Neural crest cell (in vitro differentiated cells): ENCODE measurements around the gene ATP6V0D1. TPM values are rescaled to one million over a fixed set of nuclear protein-coding genes. Genes with fewer than 3 reads are reported as not detected.

Source experiments
- DNase-seq: peaks from one replicate; pipeline ENCODE4 v3.0.0; 2021; ENCODE audit warnings: low read depth, mixed read lengths, low spot score
- H3K27ac Mint-ChIP-seq: one replicate; pipeline ENCODE4 v1.8.0; 2021; ENCODE audit warnings: mild to moderate bottlenecking, mixed read lengths; ENCODE audit not compliant: unreplicated experiment
- H3K27me3 Mint-ChIP-seq: 2 replicates; pipeline ENCODE4 v1.8.0; 2021; ENCODE audit warnings: low read depth, mild to moderate bottlenecking, mixed read lengths
- H3K36me3 Mint-ChIP-seq: 2 replicates; pipeline ENCODE4 v1.8.0; 2021; ENCODE audit warnings: low read depth, mild to moderate bottlenecking, mixed read lengths
- H3K4me1 Mint-ChIP-seq: 2 replicates; pipeline ENCODE4 v1.8.0; 2021; ENCODE audit warnings: mixed read lengths
- H3K4me3 Mint-ChIP-seq: one replicate; pipeline ENCODE4 v1.8.0; 2021; ENCODE audit warnings: mild to moderate bottlenecking, mixed read lengths
- H3K9me3 Mint-ChIP-seq: 2 replicates; pipeline ENCODE4 v1.8.0; 2021; ENCODE audit warnings: mixed read lengths
- total RNA-seq: library from RNA; stranded (reverse); gene quantifications from 2 replicates; pipeline ENCODE4 v1.2.1, GENCODE V29; 2021
- TF ChIP-seq, protein P1 (sequence below): fragments of 200-600 bp; sonication (generic); conservative IDR thresholded peaks from 2 replicates; pipeline ENCODE4 v1.5.0; 2021; ENCODE audit warnings: antibody characterized with exemption, mild to moderate bottlenecking

Gene ATP6V0D1
- total RNA-seq, 1 donor from 2014 or later: 54.7 TPM

DNA sequence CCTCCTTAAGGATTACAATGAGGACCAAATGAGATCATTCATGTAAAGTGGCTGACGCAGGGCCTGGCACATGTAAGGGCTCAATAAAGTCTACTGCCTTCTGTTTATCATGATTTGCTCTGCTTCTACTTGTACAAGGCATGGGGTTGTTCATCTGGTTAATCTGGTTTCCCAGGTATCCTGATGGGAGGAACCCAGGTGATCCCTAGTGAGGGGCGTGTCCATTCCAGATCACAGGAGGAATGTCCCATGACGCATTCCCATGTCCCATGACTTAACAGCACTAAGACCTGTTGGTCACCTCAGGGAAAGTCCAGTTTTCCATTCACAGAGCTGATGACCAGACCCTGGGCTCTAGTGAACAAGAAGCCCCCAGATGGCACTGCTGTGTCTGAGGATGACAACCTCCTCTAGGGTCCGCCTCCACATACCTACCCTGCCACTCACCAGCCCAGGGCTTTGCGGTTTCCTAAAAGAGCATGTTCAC, 76.2 kb downstream of the ATP6V0D1 start:
- no peaks in the 10 kb centered on the region for H3K36me3 Mint-ChIP-seq
- H3K4me1 Mint-ChIP-seq: peaks cover 18% of the 10 kb centered on the region
- no peak overlapping the region for H3K4me3 Mint-ChIP-seq
- no peak for DNase-seq
- TF ChIP-seq, protein P1, sequence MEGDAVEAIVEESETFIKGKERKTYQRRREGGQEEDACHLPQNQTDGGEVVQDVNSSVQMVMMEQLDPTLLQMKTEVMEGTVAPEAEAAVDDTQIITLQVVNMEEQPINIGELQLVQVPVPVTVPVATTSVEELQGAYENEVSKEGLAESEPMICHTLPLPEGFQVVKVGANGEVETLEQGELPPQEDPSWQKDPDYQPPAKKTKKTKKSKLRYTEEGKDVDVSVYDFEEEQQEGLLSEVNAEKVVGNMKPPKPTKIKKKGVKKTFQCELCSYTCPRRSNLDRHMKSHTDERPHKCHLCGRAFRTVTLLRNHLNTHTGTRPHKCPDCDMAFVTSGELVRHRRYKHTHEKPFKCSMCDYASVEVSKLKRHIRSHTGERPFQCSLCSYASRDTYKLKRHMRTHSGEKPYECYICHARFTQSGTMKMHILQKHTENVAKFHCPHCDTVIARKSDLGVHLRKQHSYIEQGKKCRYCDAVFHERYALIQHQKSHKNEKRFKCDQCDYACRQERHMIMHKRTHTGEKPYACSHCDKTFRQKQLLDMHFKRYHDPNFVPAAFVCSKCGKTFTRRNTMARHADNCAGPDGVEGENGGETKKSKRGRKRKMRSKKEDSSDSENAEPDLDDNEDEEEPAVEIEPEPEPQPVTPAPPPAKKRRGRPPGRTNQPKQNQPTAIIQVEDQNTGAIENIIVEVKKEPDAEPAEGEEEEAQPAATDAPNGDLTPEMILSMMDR: no peak
- H3K9me3 Mint-ChIP-seq: no peaks in the 10 kb centered on the region
- H3K27me3 Mint-ChIP-seq: no peaks in the 10 kb centered on the region
- no peak overlapping the region for H3K27ac Mint-ChIP-seq

DNA sequence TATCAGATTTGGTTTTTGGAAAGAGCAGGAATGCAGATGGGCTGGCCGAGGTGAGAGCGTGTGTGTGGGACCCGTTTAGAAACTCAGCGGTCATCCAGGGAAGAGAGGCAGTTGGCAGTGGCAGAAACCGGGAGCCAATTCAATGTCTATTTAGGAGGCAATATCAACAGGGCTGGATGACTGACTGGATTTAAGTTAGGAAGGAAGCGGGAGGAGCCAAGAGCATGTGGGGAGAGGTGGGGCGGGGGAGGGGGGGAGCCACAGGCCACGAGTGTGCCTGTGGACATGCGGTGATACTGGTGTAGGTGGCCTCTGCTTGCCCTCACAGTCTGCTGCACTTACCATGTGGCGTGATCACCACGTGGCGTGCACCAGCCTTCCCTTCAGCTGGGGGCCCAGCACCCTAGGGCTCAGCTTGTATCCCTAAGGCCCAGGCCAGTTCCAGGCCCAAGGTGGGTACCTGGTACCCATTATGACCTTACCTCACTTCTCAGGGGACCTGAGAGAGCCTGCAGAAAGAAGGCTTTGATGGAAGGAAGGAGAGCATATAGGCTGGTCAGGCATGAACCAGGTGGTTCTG, 76.9 kb downstream of the ATP6V0D1 start:
- no peaks in the 10 kb centered on the region for H3K36me3 Mint-ChIP-seq
- no peak overlapping the region for H3K4me3 Mint-ChIP-seq
- no peak overlapping the region for H3K27ac Mint-ChIP-seq
- TF ChIP-seq, protein P1: no peak
- peaks cover 18% of the 10 kb centered on the region for H3K4me1 Mint-ChIP-seq
- H3K27me3 Mint-ChIP-seq: no peaks in the 10 kb centered on the region
- H3K9me3 Mint-ChIP-seq: no peaks in the 10 kb centered on the region
- DNase-seq: no peak

DNA sequence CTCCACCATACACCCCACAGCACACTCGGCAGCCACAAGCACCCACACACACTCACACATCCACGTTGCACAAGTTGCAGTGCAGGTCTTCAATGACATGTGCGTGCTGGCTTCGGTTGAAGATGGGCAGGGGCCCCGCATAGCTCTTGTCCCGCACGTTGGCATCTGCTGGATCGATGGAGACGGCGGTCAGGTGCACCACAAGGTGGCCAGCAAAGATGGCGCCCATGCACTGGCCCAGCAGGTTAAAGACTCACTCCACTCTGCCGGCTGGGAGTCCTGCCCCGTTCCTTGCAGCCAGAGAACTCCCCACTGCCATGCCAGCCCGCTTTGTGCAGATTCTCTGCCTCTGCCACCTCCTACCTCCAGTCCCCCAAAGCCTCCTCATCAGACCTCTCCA, 80.1 kb downstream of the ATP6V0D1 start:
- Mint-ChIP-seq H3K36me3 (no peaks in the 10 kb centered on the region), H3K27me3 (peaks cover 10% of the 10 kb centered on the region), H3K4me1 (peaks cover 21% of the 10 kb centered on the region), H3K27ac (no peak overlapping the region), H3K9me3 (no peaks in the 10 kb centered on the region), H3K4me3 (no peak overlapping the region)
- DNase-seq: no peak
- TF ChIP-seq, protein P1: no peak

DNA sequence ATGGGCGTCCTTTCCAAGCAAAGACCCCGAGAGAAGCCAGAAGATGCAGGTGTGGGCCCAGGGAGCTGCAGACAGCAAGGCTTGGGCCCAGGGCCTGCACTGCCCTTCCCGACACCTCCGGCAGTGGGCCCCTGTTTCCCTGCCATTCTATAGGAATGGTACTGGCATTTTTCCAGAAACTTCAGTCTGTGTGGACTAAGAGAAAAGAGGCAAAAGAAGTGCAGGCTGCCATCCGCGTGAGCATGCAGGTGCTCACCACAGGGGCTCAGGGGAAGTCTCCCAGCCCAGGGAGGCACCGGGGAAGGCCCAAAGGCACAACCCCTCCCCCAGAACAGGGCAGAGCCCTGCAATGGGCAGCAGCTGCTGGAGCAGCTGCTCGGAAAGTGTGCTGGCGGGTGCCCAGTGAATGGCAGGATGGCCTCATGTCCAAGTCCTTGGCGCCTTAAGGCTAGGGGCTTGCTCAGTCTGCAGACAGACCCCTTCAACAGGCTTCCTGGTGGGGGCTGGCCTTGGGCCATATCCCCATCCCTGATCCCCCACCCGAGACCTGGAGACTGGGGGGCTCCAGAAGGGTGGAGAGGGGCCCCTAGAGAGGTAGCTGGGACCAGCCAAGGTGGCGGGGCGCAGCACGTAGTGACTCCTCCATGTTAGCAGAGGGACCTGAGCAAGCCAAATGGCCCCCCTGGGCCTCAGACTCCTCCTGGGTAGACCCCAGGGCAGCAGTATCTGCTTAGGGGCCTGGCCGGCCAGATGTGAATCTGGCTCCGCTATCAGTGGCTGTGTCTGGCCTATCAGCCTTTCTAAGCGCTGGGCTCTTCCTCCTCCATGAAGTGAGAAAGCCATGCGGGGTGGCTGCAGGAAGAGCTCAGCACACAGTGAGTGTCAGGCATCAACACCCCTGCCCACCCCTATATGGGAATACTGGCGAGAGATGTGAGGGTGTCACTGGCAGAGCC, 80.9 kb downstream of the ATP6V0D1 start:
- peaks cover 19% of the 10 kb centered on the region for H3K27me3 Mint-ChIP-seq
- H3K9me3 Mint-ChIP-seq: no peaks in the 10 kb centered on the region
- TF ChIP-seq, protein P1: peak; percentile 31
- no peak for DNase-seq
- peaks cover 28% of the 10 kb centered on the region for H3K4me1 Mint-ChIP-seq
- H3K27ac Mint-ChIP-seq: no peak overlapping the region
- no peaks in the 10 kb centered on the region for H3K36me3 Mint-ChIP-seq
- H3K4me3 Mint-ChIP-seq: no peak overlapping the region

DNA sequence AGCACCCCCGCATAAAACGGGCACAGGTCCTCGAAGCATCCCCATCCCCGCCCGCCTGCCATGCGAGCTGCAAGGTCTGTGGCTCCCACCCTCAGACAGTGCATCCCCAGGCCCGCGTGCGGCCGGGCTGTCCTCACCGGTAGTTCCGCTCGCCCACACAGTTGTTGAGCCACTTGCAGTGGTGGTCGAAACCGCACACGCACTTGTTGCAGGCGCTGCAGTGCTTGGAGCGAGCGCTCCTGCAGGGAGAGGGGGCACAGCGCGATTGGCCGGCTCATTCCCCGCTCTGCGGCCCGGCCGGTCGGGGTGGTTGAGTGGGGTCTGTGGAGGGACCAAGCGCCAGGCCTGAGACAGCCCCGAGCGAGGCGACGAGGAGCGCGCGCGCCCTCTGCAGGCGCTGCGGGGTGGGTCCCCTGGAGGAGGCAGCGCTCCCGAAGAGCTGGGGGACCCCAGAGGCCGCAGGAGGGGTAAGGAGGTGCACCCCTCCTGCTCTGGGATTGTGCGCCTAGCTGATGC, 81.7 kb downstream of the ATP6V0D1 start:
- TF ChIP-seq, protein P1: peak; percentile 79
- Mint-ChIP-seq H3K36me3 (no peaks in the 10 kb centered on the region), H3K27ac (no peak overlapping the region), H3K9me3 (no peaks in the 10 kb centered on the region), H3K4me1 (peaks cover 28% of the 10 kb centered on the region), H3K4me3 (no peak overlapping the region), H3K27me3 (peaks cover 24% of the 10 kb centered on the region)
- DNase-seq: peak; percentile 76
